GM23338 (cell line): ENCODE data around the gene GFAP. TPM values are rescaled to one million over a fixed set of nuclear protein-coding genes. Genes with fewer than 3 reads are reported as not detected.

Experiments
- ATAC-seq: fragments of 200-7000 bp; cut with Tn5 transposase; 3 replicates; pipeline ENCODE4 v1.9.1; 2020
- DNase-seq: peaks from one replicate; pipeline ENCODE4 v3.0.0-alpha.2; 2015; ENCODE audit warnings: low spot score
- H2AFZ ChIP-seq: fragments of 200-600 bp; sonication (generic); 2 replicates; pipeline ENCODE4 v1.8.0; 2016; ENCODE audit warnings: antibody characterized with exemption, mild to moderate bottlenecking, moderate library complexity
- H3F3A ChIP-seq: fragments of 200-600 bp; sonication (generic); replicated peaks from 2 replicates; pipeline ENCODE4 v1.8.0; 2017; ENCODE audit warnings: antibody characterized with exemption, mixed run types, low read depth
- H3K27ac ChIP-seq: fragments of 200-600 bp; sonication (generic); 2 replicates; pipeline ENCODE4 v1.6.1; 2016; ENCODE audit warnings: low read depth
- H3K27me3 ChIP-seq: fragments of 200-600 bp; sonication (generic); 2 replicates; pipeline ENCODE4 v1.8.0; 2016; ENCODE audit warnings: mild to moderate bottlenecking, mixed run types, moderate library complexity; ENCODE audit not compliant: insufficient read depth
- H3K36me3 ChIP-seq: fragments of 200-600 bp; sonication (generic); 2 replicates; pipeline ENCODE4 v1.8.0; 2016; ENCODE audit warnings: mild to moderate bottlenecking; ENCODE audit not compliant: insufficient read depth
- H3K4me1 ChIP-seq: fragments of 200-600 bp; sonication (generic); 2 replicates; pipeline ENCODE4 v1.8.0; 2016; ENCODE audit warnings: mild to moderate bottlenecking, moderate library complexity; ENCODE audit not compliant: insufficient read depth
- H3K4me2 ChIP-seq: fragments of 200-600 bp; sonication (generic); 2 replicates; pipeline ENCODE4 v1.7.1; 2017; ENCODE audit warnings: mixed run types
- H3K4me3 ChIP-seq: fragments of 200-600 bp; sonication (generic); 2 replicates; pipeline ENCODE4 v1.6.1; 2016; ENCODE audit warnings: mixed run types
- H3K79me2 ChIP-seq: fragments of 200-600 bp; sonication (generic); replicated peaks from 2 replicates; pipeline ENCODE4 v1.8.0; 2017; ENCODE audit warnings: mild to moderate bottlenecking; ENCODE audit not compliant: insufficient read depth
- H3K9me2 ChIP-seq: fragments of 200-600 bp; sonication (generic); 2 replicates; pipeline ENCODE4 v1.8.0; 2017; ENCODE audit not compliant: insufficient read depth
- H4K20me1 ChIP-seq: fragments of 200-600 bp; sonication (generic); replicated peaks from 2 replicates; pipeline ENCODE4 v1.8.0; 2017; ENCODE audit warnings: mild to moderate bottlenecking; ENCODE audit not compliant: insufficient read depth
- H3K27ac Mint-ChIP-seq: 2 replicates; pipeline ENCODE4 v1.8.0; 2020; ENCODE audit warnings: inconsistent platforms, mild to moderate bottlenecking, moderate library complexity, mixed read lengths
- H3K27me3 Mint-ChIP-seq: 3 replicates; pipeline ENCODE4 v1.8.0; 2022; ENCODE audit warnings: low read depth, mild to moderate bottlenecking, moderate library complexity, mixed read lengths, inconsistent platforms; ENCODE audit not compliant: insufficient read depth, poor library complexity
- H3K36me3 Mint-ChIP-seq: 3 replicates; pipeline ENCODE4 v1.8.0; 2021; ENCODE audit warnings: low read depth, mild to moderate bottlenecking, inconsistent platforms, moderate library complexity, mixed read lengths
- H3K4me1 Mint-ChIP-seq: 3 replicates; pipeline ENCODE4 v1.8.0; 2020; ENCODE audit warnings: mild to moderate bottlenecking, inconsistent platforms, mixed read lengths
- H3K4me3 Mint-ChIP-seq: 3 replicates; pipeline ENCODE4 v1.8.0; 2021; ENCODE audit warnings: moderate library complexity, mild to moderate bottlenecking, inconsistent platforms, mixed read lengths
- H3K9me3 Mint-ChIP-seq: 3 replicates; pipeline ENCODE4 v1.8.0; 2020; ENCODE audit warnings: moderate library complexity, mild to moderate bottlenecking, inconsistent platforms, mixed read lengths
- CREB1 ChIP-seq: fragments of 250-450 bp; sonication (Bioruptor Pico); IDR thresholded peaks from 2 replicates; pipeline ENCODE4 v1.5.0; 2020; ENCODE audit warnings: low read depth, mild to moderate bottlenecking, moderate library complexity
- ETS1 ChIP-seq: IDR thresholded peaks from 2 replicates; pipeline ENCODE4 v1.6.1; 2016; ENCODE audit warnings: antibody characterized with exemption
- EZH2 ChIP-seq: fragments of 200-600 bp; sonication (generic); IDR thresholded peaks from one replicate; pipeline ENCODE4 v1.8.0; 2017; ENCODE audit warnings: antibody characterized with exemption, mild to moderate bottlenecking, low read depth; ENCODE audit not compliant: unreplicated experiment
- EZH2phosphoT487 ChIP-seq: fragments of 200-600 bp; sonication (generic); IDR thresholded peaks from one replicate; pipeline ENCODE4 v1.8.1; 2018; ENCODE audit warnings: antibody characterized with exemption; ENCODE audit not compliant: unreplicated experiment
- JUNB ChIP-seq: IDR thresholded peaks from one replicate; pipeline ENCODE4 v1.6.1; 2016; ENCODE audit warnings: antibody characterized with exemption; ENCODE audit not compliant: unreplicated experiment
- NANOG ChIP-seq: IDR thresholded peaks from 2 replicates; pipeline ENCODE4 v1.6.1; 2016; ENCODE audit warnings: antibody characterized with exemption, borderline replicate concordance
- POLR2AphosphoS5 ChIP-seq: IDR thresholded peaks from 2 replicates; pipeline ENCODE4 v1.6.1; 2016; ENCODE audit warnings: antibody characterized with exemption, low read depth
- REST ChIP-seq: IDR thresholded peaks from one replicate; pipeline ENCODE4 v1.6.1; 2018; ENCODE audit warnings: antibody characterized with exemption; ENCODE audit not compliant: unreplicated experiment
- STAT1 ChIP-seq: IDR thresholded peaks from one replicate; pipeline ENCODE4 v1.6.1; 2016; ENCODE audit warnings: antibody characterized with exemption; ENCODE audit not compliant: unreplicated experiment
- ZNF114 ChIP-seq: fragments of 250-450 bp; sonication (Bioruptor Pico); IDR thresholded peaks from 2 replicates; pipeline ENCODE4 v1.5.0; 2020; ENCODE audit warnings: mild to moderate bottlenecking, moderate library complexity
- ZNF331 ChIP-seq: fragments of 250-450 bp; sonication (Bioruptor Pico); IDR thresholded peaks from 2 replicates; pipeline ENCODE4 v1.5.0; 2020; ENCODE audit warnings: low read depth, mild to moderate bottlenecking, moderate library complexity
- polyA plus RNA-seq: library from polyadenylated mRNA; unstranded; fragments of >200 nt; fragmentation: Nextera tagmentation; extraction: Ambion mirVana; gene quantifications from 2 replicates; pipeline ENCODE4 v1.2.1, GENCODE V29; 2016
- total RNA-seq: library from RNA; depleted of rRNA; stranded (reverse); fragments of >200 nt; shearing (Covaris generic); gene quantifications from 2 replicates; pipeline ENCODE4 v1.2.3, GENCODE V29; 2014
- TF ChIP-seq, protein P1 (sequence below): fragments of 250-450 bp; sonication (Bioruptor Pico); IDR thresholded peaks from 2 replicates; pipeline ENCODE4 v1.5.0; 2020; ENCODE audit warnings: mild to moderate bottlenecking, moderate library complexity
- TF ChIP-seq, protein P2 (sequence below), 2 experiments: fragments of 200-600 bp in 1 of 2; sonication (generic) in 1 of 2; conservative IDR thresholded peaks; 2 replicates each; pipeline versions ENCODE4 v1.5.1 to v1.6.1; 2016 to 2017; ENCODE audit warnings: antibody characterized with exemption in 2 of 2, low read depth in 2 of 2, mild to moderate bottlenecking in 2 of 2, moderate library complexity in 1 of 2

GFAP gene
- total and polyA plus RNA-seq, 2 experiments from 2014 or later: 0.15 to 5.1 TPM

GRCh38 chr17:44879376-44879775, 35.9 kb downstream of the GFAP start:
- H3K4me3 Mint-ChIP-seq: no peak overlapping the region
- H3K9me2 ChIP-seq: no peaks in the 10 kb centered on the region
- DNase-seq: no peak
- H3K27me3 Mint-ChIP-seq: peaks cover 3% of the 10 kb centered on the region
- H3K4me1 Mint-ChIP-seq: no peaks in the 10 kb centered on the region
- H3K4me3 ChIP-seq: no peak overlapping the region
- peaks cover 77% of the 10 kb centered on the region for H3K36me3 ChIP-seq
- H3K79me2 ChIP-seq: no peaks in the 10 kb centered on the region; the same call in 1 of the 2 replicates
- H3F3A ChIP-seq: peaks cover 22% of the 10 kb centered on the region; the same call in 1 of the 2 replicates
- TF ChIP-seq CREB1 (CRISPR knock-in tag) (no peak), POLR2AphosphoS5 (no peak), EZH2phosphoT487 (no peak), NANOG (no peak), ZNF114 (CRISPR knock-in tag) (no peak), ETS1 (no peak), STAT1 (no peak), EZH2 (no peak), ZNF331 (CRISPR knock-in tag) (no peak), REST (no peak), JUNB (no peak)
- TF ChIP-seq, protein P1, sequence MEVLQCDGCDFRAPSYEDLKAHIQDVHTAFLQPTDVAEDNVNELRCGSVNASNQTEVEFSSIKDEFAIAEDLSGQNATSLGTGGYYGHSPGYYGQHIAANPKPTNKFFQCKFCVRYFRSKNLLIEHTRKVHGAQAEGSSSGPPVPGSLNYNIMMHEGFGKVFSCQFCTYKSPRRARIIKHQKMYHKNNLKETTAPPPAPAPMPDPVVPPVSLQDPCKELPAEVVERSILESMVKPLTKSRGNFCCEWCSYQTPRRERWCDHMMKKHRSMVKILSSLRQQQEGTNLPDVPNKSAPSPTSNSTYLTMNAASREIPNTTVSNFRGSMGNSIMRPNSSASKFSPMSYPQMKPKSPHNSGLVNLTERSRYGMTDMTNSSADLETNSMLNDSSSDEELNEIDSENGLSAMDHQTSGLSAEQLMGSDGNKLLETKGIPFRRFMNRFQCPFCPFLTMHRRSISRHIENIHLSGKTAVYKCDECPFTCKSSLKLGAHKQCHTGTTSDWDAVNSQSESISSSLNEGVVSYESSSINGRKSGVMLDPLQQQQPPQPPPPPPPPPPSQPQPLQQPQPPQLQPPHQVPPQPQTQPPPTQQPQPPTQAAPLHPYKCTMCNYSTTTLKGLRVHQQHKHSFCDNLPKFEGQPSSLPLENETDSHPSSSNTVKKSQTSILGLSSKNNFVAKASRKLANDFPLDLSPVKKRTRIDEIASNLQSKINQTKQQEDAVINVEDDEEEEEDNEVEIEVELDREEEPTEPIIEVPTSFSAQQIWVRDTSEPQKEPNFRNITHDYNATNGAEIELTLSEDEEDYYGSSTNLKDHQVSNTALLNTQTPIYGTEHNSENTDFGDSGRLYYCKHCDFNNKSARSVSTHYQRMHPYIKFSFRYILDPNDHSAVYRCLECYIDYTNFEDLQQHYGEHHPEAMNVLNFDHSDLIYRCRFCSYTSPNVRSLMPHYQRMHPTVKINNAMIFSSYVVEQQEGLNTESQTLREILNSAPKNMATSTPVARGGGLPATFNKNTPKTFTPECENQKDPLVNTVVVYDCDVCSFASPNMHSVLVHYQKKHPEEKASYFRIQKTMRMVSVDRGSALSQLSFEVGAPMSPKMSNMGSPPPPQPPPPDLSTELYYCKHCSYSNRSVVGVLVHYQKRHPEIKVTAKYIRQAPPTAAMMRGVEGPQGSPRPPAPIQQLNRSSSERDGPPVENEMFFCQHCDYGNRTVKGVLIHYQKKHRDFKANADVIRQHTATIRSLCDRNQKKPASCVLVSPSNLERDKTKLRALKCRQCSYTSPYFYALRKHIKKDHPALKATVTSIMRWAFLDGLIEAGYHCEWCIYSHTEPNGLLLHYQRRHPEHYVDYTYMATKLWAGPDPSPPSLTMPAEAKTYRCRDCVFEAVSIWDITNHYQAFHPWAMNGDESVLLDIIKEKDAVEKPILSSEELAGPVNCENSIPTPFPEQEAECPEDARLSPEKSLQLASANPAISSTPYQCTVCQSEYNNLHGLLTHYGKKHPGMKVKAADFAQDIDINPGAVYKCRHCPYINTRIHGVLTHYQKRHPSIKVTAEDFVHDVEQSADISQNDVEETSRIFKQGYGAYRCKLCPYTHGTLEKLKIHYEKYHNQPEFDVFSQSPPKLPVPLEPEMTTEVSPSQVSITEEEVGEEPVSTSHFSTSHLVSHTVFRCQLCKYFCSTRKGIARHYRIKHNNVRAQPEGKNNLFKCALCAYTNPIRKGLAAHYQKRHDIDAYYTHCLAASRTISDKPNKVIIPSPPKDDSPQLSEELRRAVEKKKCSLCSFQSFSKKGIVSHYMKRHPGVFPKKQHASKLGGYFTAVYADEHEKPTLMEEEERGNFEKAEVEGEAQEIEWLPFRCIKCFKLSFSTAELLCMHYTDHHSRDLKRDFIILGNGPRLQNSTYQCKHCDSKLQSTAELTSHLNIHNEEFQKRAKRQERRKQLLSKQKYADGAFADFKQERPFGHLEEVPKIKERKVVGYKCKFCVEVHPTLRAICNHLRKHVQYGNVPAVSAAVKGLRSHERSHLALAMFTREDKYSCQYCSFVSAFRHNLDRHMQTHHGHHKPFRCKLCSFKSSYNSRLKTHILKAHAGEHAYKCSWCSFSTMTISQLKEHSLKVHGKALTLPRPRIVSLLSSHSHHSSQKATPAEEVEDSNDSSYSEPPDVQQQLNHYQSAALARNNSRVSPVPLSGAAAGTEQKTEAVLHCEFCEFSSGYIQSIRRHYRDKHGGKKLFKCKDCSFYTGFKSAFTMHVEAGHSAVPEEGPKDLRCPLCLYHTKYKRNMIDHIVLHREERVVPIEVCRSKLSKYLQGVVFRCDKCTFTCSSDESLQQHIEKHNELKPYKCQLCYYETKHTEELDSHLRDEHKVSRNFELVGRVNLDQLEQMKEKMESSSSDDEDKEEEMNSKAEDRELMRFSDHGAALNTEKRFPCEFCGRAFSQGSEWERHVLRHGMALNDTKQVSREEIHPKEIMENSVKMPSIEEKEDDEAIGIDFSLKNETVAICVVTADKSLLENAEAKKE (CRISPR knock-in tag): no peak
- TF ChIP-seq, protein P2, sequence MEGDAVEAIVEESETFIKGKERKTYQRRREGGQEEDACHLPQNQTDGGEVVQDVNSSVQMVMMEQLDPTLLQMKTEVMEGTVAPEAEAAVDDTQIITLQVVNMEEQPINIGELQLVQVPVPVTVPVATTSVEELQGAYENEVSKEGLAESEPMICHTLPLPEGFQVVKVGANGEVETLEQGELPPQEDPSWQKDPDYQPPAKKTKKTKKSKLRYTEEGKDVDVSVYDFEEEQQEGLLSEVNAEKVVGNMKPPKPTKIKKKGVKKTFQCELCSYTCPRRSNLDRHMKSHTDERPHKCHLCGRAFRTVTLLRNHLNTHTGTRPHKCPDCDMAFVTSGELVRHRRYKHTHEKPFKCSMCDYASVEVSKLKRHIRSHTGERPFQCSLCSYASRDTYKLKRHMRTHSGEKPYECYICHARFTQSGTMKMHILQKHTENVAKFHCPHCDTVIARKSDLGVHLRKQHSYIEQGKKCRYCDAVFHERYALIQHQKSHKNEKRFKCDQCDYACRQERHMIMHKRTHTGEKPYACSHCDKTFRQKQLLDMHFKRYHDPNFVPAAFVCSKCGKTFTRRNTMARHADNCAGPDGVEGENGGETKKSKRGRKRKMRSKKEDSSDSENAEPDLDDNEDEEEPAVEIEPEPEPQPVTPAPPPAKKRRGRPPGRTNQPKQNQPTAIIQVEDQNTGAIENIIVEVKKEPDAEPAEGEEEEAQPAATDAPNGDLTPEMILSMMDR (conservative IDR thresholded peaks at IDR 0.05; ENCODE audit: low read depth in 2 of 2): no peak
- peaks cover 79% of the 10 kb centered on the region for H3K36me3 Mint-ChIP-seq
- H3K4me1 ChIP-seq: no peaks in the 10 kb centered on the region
- no peaks in the 10 kb centered on the region for H3K27me3 ChIP-seq
- peaks cover 8% of the 10 kb centered on the region for H4K20me1 ChIP-seq
- no peak overlapping the region for H2AFZ ChIP-seq
- H3K27ac Mint-ChIP-seq: no peak overlapping the region
- H3K4me2 ChIP-seq: no peak overlapping the region
- no peak overlapping the region for H3K27ac ChIP-seq
- no peaks in the 10 kb centered on the region for H3K9me3 Mint-ChIP-seq
- no peak for ATAC-seq
